CD1c-positive myeloid dendritic cell (primary cell): ENCODE measurements around the gene BCL2L2.
"Not testable (repeated sequence)": the region's sequence is repeated elsewhere in the genome, so short reads cannot be mapped to it uniquely, and the experiment has no call there.

Experiments
- DNase-seq: peaks from one replicate; pipeline ENCODE4 v3.0.0-alpha.2; 2016; ENCODE audit errors: extremely low spot score

Gene BCL2L2

GRCh38 chr14:23324455-23324846 lies 17.8 kb downstream of the BCL2L2 start:
- no peak for DNase-seq

DNA sequence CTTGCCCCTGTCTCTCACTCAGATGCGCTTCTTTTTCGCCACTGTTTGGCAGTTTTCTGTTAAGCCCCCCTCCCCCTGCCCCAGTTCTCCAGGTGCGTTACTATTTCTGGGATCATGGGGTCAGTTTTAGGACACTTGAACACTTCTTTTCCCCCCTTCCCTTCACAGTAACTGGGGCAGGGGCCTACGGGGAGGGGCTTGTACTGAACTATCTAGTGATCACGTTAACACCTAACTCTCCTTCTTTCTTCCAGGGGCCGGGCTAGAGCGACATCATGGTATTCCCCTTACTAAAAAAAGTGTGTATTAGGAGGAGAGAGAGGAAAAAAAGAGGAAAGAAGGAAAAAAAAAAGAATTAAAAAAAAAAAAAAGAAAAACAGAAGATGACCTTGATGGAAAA lies 18.4 kb downstream of the BCL2L2 start:
- DNase-seq: no peak

DNA sequence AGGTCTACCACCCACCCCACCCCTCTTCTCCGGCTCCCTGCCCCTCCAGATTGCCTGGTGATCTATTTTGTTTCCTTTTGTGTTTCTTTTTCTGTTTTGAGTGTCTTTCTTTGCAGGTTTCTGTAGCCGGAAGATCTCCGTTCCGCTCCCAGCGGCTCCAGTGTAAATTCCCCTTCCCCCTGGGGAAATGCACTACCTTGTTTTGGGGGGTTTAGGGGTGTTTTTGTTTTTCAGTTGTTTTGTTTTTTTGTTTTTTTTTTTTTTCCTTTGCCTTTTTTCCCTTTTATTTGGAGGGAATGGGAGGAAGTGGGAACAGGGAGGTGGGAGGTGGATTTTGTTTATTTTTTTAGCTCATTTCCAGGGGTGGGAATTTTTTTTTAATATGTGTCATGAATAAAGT lies 19.1 kb downstream of the BCL2L2 start:
- DNase-seq: not testable (repeated sequence)

GRCh38 chr14:23326491-23327332 lies 20.1 kb downstream of the BCL2L2 start:
- DNase-seq: no peak

DNA sequence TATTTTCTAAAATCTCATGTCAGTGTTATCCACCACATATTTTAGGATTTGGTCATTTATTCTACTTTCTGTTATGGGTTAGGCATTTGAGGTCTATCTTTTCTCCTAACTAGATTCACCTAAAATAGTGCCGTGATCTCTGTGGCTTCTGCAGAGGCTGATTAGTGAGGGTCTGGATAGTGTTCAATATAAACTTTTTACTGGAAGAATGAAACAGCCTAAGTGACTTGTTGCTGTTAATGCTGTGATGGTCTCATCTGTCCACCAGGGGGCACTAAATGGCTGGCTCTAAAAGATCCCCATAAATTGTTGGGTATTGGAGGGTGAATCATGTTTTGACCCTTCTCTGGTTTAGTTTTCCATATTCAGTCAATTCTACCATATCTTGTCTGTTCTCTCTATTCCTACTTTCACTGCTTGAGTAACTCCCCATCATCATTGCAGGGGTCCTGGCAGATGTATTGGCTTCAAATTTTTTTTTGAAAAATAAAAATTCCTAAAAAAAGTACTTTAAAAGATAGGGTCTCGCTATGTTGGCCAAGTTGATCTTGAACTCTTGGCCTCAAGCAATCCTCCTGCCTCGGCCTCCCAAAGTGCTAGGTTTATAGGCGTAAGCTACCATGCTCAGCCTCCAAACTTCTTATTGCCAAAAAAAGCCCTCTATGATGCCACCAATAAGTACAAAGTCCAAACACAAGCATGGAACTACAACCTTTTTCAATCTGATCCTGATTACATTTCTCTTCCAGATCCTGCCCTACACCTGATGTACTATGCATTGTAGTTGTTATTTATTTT lies 21.5 kb downstream of the BCL2L2 start:
- DNase-seq: peak; percentile 80

DNA sequence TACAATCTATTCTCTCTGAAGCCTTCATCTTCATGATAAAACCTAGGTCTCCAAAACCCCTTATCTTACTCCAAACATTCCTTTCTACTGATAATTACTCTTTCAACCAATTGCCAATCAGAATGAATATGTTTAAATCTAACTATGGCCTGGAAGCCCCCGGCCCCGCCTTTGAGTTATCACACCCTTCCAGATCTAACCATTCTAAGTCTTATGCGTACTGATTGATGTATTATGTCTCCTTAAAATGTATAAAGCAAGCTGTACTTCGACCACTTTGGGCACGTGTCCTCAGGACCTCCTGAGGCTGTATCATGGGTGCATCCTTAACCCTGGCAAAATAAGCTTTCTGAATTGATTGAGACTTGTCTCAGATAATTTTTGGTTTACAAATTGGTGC lies 29.0 kb downstream of the BCL2L2 start:
- DNase-seq: no peak

- no peak for DNase-seq
Measured at GRCh38 chr14:23339506-23340268, 33.1 kb downstream of the BCL2L2 start.

GRCh38 chr14:23344481-23344880 lies 37.8 kb downstream of the BCL2L2 start:
- DNase-seq: no peak

- no peak for DNase-seq
Measured at GRCh38 chr14:23345987-23346692, 39.5 kb downstream of the BCL2L2 start.

DNA sequence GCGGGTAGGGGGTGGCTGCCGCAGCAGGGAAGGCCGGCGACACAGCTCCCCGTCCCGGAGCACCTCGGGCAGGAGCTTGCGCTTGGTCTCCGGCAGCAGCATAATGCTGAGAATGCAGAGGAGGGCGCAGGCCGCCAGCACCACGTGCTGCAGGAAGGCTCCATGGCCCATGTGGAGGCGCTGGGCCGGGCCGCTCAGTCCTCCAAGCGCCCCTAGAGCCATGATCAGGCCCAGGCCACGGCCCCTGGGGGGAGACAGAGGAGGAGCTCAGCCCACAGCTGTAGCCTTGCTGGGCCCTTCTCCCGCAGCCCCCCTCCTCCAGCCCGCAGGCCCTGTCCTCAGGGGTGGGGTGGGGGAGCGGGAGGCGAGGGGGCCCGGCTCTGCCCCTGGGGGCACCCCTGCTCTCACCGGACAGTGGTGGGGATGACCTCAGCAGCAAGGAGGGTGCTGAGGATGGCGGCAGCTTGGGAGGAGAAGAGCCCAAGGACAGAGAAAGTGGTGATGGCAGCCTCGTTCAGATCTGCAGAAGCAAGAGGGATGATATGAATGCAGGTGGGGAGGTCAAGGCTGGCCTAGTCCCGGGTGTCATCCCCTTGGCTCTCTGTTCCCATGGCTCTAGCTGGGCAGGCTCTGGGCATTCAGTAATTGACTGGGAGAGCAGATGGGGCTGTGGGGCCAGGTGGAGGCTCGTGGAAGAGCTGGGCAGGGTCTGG lies 40.2 kb downstream of the BCL2L2 start:
- no peak for DNase-seq

DNA sequence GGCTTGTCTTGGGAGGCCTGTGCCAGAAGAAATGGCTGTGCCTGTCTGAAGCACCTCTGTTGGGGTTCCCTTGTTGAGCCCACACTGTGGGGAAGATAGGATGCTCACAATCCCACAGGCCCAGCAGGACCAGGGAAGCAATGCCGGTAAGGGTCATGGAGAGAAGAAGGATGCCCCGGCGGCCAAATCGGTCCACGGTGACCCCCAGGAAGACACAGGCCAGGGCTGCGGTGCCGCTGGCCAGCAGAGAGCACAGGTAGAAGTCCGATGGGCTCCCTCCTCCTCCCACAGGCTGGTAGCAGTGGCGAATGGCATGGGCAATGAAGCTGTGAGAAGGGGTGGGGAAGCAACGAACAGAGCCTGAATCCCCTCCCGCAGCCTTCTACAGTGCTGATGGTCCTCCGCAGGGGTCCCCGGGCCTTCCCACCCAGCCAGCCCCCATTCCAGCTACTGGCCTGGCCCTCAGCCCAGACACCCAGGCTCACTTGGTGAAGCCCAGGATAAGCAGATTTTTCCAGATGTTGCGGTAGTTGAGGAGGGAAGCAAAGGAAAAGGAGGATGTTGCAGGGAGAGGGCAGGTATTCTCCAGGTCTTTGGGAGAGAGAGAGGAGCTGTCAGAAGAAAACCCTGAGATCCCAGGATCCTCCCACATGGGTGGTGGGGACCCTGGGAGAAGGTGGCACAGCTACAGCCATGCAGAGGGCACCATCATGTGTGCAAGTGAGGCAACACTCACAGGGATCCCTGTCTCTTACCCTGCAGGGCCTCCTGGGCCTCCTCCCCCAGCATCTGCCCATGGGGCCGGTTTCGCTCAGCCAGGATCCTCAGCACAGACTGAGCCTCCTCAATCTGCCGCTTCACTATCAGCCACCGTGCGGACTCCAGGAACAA lies 41.0 kb downstream of the BCL2L2 start:
- DNase-seq: no peak

GRCh38 chr14:23348297-23348655 lies 41.6 kb downstream of the BCL2L2 start:
- no peak for DNase-seq

GRCh38 chr14:23349156-23349845 lies 42.7 kb downstream of the BCL2L2 start:
- no peak for DNase-seq

DNA sequence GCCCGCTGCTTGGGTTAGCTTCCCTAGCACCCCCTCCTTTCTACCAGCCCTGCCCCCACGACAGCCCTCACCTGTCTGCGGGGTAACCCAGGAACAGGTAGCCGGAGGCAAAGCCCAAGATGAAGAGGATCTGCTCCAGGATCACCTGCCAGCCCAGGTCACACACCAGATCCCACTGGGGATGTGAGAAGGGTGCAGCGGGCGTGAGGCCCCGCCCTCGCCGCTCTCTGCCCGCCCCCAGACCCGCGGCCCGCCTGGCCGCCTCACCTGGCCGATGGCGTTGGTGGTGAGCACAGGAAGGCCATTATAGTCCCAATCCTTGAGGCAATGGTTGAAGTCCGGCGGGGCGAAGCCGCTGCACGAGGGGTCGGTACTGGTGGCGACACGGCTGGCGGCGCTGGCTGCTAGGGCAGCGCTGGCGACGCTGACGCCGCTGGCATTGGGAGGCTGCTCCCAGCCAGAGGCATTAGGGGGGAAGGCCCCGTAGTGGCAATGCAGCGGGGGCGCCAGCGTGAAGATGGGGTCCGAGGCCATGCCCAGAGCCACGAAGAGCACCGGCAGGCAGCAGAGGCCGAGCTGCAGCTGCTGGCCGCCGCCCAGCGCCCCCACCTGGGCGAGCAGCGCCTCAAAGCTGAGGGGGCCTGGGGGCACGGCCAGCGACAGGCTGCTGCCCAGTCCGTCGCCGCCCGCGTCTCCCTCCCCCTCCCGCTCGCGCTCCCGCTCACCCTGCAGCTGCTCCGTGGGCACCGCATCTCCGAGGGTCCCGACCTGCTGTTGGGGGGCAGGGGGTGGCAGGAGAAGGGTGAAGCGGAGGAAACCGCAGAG lies 45.3 kb downstream of the BCL2L2 start:
- DNase-seq: no peak

DNA sequence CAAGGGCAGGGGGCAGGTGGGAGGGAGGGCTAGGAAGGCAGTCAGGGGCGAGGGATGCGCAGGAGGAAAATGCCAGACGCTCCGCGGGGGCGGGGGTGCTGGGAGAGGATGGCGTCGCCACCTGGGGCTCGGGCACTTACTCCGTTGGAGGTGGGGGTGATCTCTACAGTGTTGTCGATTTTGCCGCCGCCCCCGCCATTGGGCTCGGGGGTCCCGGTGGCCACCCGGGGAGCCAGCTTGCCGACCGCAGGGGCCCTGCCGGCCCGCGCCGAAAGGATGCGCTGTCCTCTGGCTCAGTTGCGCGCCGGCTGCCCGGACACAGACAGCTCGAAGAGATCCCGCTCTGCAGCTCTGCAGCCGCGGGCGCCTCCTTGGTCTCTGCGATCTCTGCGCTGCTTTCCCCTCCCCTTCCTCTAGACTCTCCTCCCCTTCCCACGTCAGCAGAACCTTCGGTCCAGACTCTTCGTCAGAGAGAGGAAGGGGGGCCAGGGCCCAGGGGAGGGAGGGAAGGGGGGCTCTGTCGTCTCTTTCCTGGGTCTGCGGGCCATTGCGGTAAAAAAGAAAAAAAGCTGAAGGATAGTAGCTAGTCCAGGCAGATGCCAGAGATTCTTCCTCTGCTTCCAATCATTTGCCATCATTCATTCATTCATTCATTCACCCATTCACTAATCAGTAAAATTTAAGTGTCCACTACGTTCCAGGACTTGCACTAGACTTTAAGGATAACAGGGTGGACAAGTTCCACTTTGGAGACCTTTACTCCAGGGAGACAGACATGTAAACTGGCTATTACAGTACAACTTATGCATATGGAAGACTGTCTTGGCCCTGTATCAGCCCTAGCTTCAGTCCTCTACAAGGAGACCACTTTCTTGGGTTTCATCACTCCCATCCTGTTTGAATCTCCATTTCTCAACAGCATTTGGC lies 46.1 kb downstream of the BCL2L2 start, which contains the start of gene SLC22A17:
Gene SLC22A17 (minus strand): TSS at position 382 of the 927 bp plus-strand sequence.
- peak; percentile 5 for DNase-seq

DNA sequence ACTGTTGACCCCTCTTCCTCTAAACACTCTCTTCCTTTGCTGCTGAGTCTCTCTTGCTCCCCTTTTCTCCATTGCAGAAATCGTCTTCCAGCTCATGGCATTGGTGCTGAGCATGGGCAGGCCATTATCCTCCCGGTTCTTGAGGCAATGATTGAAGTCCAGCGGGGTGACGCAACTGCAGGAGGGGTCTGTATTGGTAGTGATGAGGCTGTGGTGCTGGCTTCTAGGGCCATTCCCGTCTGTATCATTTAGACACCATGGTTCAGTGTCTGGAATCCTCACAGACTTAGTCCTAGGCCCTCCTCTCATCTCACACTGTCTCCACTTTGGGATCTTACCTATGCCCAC lies 46.8 kb downstream of the BCL2L2 start:
- no peak for DNase-seq

- no peak for DNase-seq
Measured at GRCh38 chr14:23354990-23355389, 48.4 kb downstream of the BCL2L2 start.
